ENCODE results near the gene PLD5.
"Not testable (repeated sequence)": the region's sequence is repeated elsewhere in the genome, so short reads cannot be mapped to it uniquely, and the experiment has no call there.

Gene PLD5

DNA sequence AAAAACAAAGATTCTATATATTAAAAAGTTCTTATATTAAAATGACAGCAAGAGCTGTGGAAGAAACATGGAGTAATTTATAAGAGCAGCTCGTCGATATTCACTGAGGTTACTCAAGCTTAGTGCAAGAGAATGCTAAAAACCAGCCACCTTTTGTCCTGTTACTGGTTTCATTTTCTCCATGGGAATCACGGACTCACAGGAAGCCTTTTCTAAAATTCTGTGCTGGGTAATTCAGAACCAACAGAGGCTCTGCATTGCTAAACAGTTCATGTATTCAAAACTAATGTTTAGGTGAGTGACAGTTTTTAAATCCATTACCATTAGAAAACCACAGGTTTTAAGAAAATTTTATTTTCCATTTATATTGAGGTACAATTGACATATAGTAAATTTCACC lies 377.8 kb downstream of the PLD5 start:
- DNase-seq (ENCODE audit: low spot score), result no peak

DNA sequence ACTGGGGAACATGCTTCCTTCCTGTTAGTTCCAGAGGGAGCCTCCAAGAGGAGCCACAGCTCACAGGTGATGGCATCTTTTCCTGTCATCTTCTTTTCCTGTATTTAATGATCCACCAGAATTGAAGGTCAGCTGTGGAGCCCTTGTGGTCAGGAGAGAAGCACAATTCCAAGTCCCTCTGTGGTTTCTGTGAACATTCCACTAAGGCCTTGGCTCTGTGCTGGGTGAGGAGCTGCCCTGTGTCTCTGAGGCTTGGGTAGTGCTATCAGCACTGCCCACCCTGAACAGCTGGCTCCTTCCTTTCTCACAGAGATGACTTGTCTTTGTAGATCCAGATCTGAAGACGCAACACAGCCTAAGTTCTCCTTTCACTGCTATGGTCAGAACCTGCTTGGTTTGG lies 383.7 kb downstream of the PLD5 start:
- DNase-seq (ENCODE audit: low spot score), result no peak

DNA sequence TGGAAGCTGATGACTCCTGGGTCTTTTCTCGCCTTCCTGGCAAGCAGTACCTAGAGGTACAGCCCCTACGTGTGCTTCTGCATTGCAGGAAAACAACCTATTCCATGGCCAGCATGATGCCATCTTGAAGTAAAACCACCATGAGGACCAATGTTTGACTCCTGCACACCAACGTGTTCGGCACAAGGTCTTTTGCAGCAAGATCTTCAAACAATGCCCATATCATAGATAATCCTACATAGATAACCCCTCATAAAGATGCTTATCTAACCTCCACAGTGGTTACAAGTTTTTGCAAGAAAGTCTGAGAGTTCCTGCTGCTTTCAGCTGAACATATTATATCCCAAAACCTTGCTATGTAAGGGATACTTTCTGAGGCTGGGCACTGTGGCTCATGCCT lies 384.5 kb downstream of the PLD5 start:
- DNase-seq (ENCODE audit: low spot score), result no peak

DNA sequence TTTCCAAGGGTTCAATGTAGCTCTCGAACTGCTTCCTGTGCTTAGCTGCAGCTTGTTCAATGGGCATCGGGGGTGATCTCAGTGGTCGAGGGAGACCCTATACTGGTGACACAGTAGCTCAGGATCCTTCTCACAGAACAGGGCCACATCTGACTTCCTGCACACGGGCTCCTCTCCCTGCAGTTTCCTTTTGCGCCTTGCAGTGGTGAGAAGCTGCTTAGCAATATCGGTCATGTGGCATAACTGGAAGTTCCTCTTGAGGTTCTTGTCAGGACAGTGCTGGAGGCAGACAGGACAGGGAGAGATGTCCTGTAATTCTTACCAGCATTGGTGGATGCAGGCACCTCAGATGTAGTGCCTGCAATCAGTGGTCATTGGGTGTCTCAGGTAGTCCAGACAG lies 385.1 kb downstream of the PLD5 start:
- no peak for DNase-seq (ENCODE audit: low spot score)

DNA sequence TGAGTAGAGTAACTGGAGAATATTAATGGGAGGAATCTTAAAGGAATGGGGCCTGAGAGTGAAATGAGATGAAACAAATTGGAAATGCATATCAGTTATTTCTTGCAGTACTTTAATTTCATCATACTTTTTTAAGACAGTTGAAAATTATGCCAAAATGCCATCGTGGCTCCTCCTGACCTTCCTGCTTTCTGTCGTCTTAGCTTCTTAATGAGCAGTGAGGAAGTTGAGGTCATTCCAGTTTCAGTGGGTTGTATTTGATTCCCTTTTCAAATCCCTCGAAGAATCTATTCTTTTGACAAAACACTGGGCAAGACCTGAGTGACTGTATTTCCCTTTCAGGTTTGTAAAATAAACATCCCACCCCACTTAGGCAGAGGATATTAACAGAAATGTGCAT lies 390.7 kb downstream of the PLD5 start:
- no peak for DNase-seq (ENCODE audit: low spot score)

DNA sequence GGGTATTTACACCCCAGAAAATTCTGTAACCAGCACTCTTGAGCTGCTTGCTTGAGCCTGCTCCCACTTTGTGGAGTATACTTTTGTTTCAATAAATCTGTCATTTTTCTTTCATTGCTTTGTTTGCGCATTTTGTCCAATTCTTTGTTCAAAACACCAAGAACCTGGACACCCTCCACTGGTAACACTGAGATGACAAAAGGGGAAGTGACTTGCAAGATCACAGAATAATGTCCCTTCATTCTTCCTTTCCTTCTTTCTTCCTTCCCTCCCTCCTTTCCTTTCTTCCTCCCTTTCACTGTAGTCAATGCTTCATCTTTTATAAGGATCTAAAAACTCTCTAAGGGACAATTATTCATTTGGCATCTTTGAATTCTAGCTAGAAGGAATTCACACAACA lies 391.1 kb downstream of the PLD5 start:
- no peak for DNase-seq (ENCODE audit: low spot score)

DNA sequence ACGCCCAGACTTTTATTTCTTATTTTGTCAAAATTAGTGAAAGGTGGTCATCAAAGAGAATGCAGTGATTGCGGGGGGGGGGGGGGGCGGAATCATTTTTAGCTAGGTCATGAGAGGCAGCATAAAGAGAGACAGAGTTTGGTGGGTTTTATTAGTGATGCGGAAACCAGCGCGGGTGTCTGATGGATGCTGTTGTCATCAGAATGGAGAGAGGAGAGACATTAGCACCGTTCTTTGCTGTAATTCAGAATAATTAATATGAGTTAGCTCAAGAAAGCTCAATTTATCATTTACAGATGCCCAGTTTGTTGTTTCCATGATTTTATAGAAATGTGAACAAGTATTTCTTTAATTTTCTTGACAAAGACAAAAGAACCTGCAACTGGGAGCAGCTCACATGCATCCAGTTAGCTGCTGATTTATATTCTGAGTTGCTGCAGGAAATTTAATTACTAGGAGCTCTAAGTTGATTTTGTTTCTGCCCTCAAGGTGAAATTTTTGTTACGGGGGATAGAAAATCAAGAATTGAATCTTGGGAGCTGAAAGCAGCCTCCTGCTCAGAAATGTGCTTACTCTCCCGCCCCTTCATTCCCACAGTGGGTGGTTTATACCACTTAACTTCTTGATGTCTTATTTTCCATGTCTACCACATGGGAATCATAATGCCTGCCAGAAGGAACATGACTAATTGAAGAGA lies 392.2 kb downstream of the PLD5 start:
- no peak for DNase-seq (ENCODE audit: low spot score)

DNA sequence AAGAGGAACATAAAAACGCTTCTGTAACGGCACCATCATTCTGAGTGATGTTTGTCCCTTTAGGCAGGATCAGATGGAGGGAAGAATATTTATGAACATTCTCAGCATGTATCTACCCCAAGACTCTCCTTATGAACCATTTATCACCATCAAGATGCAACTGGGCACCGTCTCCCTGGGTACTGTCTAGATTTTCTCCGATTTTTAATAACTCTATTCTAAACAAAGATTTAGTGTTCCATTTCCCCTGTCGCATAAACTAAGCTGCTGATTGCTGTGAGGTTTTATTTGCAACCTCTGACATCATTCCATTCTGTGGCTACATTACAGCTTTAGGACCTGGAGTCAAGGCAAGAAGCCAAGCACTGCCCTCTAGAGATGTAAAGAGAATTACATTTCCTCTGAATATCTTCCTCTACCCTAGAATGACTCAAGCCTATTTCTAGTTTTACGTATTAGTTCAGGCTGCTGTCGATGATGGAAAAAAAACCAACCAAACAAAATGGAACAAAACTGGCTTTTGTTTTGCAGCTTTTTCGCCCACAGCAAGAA lies 395.5 kb downstream of the PLD5 start:
- no peak for DNase-seq (ENCODE audit: low spot score)

DNA sequence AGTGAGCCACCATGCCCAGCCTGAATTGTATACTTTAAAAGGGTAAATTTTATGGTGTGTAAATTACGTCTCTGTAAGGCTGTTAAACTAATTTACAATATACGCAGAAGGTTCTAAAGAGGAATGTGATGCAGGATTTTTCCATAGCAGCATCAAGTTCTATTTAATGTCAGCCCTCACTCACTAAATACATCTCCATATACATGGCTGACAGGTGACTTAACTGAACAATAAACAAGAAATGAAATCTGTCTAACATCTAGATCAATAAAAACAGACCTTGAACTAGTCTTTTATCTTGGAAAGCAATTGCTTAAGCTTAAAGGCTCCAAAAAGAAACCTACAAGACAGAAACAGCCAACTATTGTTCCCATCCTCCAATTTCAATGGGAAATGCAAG lies 404.1 kb downstream of the PLD5 start:
- DNase-seq (ENCODE audit: low spot score), result no peak

DNA sequence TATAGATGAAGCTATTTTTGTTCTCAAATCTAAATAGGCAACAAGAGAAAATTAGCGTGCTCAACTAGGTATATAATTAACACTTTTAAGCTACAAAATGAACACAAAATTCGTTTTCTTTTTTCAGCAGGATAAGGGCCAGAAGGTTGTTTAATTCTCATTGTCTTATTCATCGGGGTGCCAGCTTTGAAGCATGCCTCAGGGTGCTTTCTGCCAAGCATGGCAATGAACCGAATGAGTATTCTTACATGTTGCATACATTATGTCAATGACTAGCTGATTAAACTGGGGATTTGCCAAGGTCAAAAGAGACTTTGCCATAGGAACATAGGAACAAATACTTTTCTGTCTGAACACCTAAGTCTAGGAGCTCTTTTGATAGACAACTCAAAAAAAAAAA lies 423.6 kb downstream of the PLD5 start:
- no peak for DNase-seq (ENCODE audit: low spot score)

DNA sequence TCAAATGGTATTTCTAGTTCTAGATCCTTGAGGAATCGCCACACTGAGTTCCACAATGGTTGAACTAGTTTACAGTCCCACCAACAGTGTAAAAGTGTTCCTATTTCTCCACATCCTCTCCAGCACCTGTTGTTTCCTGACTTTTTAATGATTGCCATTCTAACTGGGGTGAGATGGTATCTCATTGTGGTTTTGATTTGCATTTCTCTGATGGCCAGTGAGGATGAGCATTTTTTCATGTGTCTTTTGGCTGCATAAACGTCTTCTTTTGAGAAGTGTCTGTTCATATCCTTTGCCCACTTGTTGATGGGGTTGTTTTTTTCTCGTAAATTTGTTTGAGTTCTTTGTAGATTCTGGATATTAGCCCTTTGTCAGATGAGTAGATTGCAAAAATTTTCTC lies 427.2 kb downstream of the PLD5 start:
- DNase-seq (ENCODE audit: low spot score), result not testable (repeated sequence)

DNA sequence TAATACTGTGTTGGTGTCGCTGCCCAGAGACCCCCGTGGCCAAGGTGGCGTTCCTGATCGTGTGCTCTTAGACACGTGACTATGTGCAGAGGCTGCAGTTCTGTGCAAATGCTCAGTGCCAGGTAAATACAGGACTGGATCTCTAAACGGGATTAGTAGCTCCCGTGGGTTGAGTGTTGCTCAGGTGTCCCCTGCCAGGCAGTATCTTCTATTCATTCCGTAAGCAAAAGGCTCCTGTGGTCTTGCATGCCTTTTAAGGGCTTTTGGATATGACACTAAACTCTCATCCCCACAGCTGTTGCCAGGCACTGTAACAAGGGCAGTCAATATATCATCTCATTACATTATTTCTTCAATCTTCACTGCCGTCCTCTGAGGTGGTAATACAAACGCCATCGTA lies 431.4 kb downstream of the PLD5 start:
- DNase-seq (ENCODE audit: low spot score), result no peak

DNA sequence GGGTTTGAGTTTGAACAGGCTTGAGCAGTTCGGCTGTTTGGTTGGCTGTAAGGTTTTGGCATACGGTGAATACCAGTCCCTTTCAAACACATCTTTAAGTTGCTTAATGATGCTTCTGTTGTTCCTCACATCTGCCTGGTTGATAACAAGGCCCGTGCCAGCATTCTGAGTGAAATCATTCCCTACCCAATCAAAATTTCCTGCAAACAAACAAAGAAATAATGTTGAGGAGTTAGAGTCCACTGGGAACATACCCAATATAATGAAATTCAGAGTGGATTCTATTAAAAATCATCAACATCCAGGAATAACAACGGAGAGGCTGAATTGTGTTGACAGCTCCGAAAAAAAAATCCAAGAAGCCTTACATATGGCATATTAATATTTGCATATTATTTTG lies 434.6 kb downstream of the PLD5 start:
- no peak for DNase-seq (ENCODE audit: low spot score)

DNA sequence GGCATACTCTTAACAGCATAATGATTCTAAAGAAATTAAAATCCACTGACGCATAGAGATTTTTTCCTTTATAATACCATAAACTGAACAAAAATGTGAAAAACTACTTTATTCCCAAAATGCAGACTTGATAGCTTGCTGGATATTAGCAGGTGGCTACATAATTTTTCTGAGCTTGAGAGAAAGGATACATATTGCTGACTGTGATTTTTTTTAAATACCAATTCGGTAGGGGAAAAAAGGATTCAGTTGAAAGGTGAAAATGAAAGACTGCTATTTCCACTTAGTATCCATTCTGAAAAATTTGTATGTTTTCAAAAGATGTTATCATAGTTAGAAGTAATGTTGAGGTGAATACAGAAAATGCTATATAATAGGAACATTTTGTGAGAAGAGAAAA lies 435.6 kb downstream of the PLD5 start:
- DNase-seq (ENCODE audit: low spot score), result no peak

DNA sequence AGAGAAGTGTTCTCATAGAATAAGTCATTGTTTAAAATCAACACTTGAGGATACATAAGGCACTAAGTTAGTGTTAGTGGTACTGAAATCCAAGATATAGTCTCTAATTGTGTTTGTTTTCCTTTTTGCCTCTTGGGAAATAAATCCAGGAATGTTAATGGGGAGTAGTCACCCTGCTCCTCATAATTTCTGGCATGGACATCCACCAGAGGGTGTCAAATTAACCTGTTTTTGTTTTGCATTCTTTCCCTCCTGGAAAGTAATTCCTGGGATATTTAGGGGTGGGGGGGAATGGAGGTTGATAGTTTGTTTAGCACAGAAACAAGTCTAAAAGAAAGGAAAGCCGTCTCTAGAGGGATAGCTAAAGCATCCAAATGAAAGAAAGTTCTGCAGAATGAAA lies 437.8 kb downstream of the PLD5 start:
- DNase-seq (ENCODE audit: low spot score), result no peak

DNA sequence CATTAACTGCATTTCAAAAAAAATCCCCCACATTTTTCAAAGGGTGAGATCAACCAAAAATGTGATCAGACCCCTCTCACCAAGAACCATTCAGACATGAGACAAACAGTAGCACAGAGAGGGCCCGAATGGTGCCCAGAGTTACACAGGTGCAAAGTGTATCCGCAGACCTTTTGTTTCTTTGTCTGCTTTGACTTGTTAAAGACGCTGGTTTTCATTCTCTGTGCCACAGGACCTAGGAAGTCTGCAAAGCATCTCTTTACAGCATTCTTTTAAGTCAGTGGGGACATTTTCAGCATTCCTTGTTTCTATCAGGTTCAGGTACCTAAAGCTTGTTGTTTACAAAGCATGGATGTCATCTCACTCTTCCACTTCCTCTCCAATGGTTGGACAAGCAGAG lies 438.4 kb downstream of the PLD5 start:
- no peak for DNase-seq (ENCODE audit: low spot score)

DNA sequence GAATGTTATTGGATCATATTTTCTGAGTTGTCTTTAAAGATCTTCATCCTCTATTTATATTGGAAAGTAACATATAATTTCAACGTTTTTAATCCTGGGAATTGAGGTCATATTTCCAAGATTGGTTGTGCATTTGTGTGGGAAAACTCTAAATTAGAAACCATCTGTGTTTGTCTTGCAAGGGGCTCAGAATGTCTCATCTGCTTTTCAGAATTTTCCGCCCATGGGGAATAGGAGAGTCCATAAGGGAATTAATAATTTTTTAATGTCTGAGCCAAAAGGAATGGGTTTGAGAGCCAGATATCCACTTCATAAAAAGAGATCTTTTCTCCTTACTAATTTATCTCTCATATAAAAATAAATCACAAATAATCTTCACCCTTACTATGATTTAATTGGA lies 440.8 kb downstream of the PLD5 start:
- DNase-seq (ENCODE audit: low spot score), result no peak

DNA sequence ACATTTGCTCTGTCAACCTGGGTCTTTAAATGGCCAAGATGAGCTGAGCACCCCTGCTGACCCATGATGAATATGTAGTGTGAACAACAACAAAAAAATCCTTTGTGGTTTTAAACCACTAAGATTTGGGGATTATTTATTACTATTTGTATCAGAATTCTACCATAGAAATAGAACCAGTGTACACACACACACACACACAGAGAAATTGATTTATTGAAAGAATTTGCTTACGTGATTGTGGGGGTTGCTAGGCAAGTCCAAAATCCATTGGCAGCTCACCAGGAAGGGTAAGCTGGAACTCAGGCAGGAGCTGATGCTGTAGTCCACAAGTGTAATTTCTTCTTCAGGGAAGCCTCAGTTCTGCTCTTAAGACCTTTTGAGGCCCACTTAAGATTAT lies 443.1 kb downstream of the PLD5 start:
- DNase-seq (ENCODE audit: low spot score), result no peak

DNA sequence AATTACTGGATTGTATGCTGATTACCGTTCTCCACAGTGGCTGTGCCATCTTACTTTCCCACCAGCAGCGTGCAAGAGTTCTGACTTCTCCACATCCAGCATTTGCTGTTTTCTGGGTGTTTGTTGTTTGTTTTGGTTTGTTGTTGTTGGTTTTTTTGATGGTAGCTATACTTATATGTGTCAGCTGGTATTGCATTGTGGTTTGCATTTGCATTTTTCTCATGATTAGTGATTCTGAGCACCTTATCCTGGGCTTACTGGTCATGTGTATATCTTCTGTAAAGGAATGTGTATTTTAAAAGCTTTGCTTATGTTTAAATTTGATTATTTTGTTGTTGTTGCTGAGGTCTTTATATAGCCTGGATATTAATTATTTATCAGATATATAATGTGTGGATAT lies 458.7 kb downstream of the PLD5 start:
- DNase-seq (ENCODE audit: low spot score), result no peak

DNA sequence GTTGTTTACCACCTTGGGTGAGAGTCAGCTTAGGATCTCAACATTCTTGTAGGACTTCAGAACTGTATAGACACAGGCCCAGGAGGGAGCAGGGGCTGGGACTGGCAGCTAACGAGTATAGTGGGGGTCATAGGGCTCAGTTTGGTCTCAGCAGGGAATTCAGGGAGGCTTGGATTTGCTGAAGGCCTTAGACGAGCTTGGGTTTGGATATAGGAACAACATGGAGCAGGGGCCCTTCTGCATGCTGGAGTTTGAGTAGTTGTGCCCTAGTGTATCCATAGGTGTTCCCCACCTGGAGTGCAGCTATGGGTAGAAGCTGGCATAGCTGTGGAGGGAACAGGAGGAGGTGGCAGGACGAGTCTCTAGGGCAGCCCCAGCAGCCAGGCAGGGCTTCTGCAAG lies 462.2 kb downstream of the PLD5 start:
- DNase-seq (ENCODE audit: low spot score), result no peak

DNA sequence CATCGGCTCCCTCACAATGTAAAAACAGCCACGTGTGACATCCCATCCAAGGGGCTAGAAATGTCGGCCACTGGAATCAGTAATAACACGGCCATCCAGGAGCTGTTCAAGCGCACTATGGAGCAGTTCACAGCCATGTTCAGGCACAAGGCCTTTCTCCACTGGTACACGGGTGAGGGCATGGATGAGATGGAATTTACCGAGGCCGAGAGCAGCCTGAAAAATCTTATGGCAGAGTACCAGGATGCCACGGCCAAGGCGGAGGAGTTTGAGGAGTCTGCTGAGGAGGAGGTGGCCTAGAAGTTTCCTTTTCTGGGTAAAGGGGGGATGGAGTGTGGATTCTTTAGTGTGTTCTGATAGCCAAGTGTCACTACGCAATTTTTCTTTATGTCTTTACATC lies 464.5 kb downstream of the PLD5 start:
- DNase-seq (ENCODE audit: low spot score), result no peak

DNA sequence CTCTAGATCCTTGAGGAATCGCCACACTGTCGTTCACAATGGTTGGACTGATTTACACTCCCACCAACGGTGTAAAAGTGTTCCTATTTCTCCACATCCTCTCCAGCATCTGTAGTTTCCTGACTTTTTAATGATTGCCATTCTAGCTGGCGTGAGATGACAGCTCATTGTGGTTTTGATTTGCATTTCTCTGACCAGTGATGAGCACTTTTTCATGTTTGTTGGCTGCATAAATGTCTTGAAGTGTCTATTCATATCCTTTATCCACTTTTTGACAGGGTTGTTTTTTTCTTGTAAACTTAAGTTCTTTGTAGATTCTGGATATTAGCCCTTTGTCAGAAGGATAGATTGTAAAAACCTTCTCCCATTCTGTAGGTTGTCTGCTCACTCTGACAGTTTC lies 465.9 kb downstream of the PLD5 start:
- not testable (repeated sequence) for DNase-seq (ENCODE audit: low spot score)

DNA sequence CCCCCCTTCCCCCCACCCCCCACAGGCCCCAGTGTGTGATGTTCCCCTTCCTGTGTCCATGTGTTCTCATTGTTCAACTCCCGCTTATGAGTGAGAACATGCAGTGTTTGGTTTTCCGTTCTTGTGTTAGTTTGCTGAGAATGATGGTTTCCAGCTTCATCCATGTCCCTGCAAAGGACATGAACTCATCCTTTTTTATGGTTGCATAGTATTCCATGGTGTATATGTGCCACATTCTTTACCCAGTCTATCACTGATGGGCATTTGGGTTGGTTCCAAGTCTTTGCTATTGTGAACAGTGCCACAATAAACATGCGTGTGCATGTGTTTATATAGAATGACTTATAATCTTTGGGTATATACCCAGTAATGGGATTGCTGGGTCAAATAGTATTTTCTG lies 466.3 kb downstream of the PLD5 start:
- DNase-seq (ENCODE audit: low spot score), result not testable (repeated sequence)

DNA sequence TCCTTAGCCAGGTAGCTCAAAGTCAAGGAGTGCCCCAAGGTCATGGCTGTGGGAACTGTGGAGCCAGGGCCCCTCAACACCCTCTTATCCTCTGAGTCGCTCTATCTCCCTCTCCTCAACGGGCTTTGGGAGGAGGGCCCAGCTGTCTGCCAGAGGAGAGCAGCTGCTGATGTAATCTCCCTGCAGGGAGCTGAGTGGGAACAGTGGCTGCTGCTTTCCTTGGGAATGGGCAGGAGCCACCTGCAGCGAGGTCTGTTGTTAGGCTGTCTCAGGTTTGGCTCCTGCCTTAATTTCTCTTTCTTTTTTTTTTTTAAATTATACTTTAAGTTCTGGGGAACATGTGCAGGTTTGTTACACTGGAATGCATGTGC lies 466.8 kb downstream of the PLD5 start:
- DNase-seq (ENCODE audit: low spot score), result no peak
